Inflammatory macrophage treated with lipopolysaccharide for 4 hours (primary cell): ENCODE results near the gene PRMT2.

Experiments
- DNase-seq: peaks from one replicate; pipeline ENCODE4 v3.0.0-alpha.2; 2020

The PRMT2 gene

DNA sequence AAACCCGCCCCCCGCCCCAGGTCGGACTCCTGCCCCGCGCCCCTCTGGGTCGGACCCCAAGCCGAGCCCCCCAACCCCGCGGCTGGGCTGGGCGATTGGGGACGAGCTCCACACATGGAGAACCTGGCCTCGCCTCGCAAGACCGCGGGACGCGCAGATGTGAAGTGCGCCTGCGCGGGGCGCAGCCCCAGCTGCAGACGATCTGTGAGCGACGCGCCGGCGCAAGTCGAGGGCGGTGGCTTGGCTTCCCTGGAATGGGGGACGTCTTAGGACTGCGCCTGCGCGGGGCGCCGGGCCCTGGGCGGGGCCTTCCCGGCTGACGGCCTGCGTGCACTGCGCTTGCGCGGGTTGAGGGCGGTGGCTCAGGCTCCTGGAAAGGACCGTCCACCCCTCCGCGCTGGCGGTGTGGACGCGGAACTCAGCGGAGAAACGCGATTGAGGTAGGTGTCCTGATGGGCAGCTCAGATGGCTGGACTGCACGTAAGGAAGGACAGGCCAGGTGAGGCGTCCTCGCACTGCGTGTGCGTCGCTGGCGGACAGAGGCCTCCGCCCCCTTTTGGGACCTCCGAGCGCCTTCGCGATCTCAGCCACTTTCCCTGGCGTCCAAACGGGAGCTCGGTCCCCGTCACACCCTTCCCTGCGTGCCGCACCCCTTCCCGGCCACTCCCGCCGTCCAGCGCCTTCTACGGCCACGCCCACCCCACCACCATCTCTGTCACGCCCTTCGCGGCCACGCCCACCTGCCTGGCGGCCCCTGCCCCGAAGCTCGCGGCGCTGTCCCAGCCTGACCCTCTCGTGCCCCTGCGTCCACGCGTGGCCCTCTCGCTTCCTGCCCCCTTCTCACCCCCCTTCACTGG, at the start of gene PRMT2:
PRMT2 (plus strand) TSS at position 351 of the 857 bp plus-strand sequence. CDS start 1,278 bp downstream, outside the sequence.
- peak; percentile 98 for DNase-seq

DNA sequence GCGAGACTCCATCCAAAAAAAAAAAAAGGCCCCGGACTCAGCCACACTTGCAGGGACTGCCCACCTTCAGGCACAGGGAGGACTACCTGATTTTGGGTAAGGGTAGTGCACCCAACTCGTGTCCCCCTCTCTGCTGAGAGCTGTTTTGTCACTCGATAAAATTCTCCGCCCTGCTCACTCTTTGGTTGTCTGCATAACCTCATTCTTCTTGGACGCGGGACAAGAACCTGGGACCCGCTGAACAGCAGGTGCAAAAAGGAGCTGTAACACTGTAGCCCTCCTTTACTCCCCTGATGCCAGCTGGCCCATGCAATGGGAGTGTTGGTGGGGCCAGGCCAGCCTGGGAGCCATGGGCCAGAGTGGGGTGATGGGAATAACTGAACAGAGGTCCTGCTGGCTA, 41.2 kb upstream of the PRMT2 start:
- DNase-seq: no peak

DNA sequence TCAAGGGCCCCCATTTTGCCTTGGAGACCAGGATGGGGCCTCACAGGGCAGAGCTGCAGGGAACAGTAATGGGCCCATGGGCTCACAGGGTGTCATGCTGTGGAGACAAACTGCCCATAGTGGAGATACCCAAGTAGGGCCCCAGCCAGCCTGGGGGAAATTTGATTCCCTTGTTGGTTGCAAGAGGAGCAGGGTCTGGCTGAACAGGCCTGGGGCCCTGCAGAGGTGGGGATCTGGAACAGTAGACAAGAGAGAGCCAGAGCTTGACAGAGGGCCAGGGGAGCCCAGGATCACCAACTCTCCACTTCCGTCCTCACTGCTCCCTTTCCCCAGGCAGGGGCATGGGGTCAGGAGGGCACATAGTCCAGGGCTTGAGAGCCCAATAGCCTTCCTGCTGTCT, 39.3 kb upstream of the PRMT2 start:
- no peak for DNase-seq

DNA sequence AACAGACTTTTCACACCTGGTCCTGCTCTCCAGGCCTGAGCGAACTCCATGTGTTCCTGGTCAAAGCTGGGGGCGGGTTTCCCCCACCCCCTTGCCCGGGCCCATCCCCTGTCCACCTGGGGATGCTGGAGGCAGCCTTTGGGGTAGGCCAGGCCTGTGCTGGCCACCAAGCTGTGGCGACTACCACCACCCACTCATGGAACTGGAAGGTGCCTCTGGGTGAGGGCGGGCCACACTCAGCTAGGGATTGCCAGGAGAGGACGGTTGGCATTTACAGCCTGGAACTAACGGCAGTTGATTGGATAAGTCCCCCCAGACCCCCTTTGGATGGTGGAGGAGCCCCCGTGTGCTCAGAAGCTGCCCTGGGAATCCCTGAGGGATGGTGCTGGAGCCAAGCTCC, 38.4 kb upstream of the PRMT2 start:
- DNase-seq: no peak

DNA sequence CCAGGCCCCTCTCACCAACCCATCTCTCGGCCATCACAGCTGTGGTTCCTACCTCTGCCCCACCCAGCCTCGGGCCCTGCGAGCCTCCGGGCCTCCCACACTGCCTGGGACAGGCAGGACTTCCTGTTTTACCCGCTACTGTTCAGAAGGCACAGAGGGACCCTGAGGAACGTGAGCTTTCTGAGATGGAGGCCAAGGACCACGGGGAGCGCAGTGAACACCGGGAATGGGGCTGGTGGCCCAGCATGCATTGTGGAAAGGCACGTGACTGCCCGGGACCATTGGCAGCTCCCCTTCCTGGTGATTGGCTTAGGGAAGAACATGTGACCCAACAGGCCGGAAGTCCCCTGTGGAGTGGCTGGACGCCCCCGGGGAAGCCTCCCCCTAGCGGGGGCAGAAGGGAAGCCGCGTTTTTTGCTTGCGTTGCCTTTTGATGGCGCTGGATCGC, 37.6 kb upstream of the PRMT2 start:
- no peak for DNase-seq

DNA sequence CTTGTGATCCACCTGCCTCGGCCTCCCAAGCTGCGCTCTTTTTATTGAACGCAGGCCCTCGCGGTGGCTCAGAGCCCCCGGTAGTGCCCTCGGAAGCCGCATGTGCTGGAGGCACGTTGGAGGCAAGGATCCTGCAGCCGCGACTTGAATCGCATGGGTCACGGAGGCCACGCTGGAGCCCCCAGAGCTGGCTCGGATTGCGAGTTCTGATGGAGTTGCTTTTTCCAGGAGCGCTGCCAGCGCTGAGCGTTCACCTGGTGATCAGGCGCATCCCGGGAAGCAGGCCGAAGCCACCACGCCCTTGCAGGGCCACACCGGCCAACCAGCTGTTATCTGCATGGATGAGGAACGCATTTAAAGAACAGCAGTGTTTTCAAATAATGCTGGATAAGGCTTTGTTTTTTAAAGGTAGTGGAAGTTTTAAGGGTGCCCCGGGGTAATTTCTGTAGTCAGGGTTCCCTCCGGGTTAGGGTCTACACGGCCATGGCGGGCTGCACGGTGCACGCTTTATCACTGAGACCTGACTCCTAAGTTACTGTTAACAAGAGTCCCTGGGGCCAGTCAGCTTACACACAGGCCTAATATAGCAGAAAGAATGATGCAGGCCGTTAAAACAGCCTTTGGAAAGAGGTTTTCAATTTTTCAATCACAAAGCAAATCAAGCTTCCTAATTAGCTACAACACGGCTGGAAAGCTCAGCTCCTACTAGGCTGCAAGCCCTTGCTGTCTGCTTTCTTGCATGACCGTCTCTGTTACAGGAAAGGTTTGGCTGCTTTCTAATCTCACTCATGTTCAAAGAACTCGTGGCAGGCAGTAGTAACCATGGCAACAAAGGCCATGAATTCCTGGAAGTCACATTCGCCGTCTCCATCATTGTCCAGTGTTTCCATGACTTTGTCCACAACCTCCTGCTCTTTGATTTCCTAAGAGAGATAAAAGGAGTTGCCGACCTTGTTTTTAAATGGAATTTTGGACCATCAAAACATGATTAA, 36.6 kb upstream of the PRMT2 start:
- no peak for DNase-seq

DNA sequence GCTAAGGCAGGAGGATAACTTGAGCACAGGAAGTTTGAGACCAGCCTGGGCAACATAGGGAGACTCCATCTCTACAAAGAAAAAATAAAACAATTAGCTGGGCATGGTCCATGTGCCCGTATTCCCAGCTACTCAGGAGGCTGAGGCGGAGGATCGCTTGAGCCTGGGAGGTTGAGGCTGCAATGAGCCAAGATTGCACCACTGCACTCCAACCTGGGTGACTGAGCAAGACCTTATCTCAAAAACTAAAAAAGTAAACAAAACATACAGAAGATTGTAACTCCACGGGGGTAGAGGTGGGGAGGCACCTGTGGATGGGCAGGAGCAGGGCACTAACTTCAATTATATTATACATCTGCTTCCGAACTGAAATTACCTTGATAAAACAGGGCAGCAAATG, 35.2 kb upstream of the PRMT2 start:
- no peak for DNase-seq

DNA sequence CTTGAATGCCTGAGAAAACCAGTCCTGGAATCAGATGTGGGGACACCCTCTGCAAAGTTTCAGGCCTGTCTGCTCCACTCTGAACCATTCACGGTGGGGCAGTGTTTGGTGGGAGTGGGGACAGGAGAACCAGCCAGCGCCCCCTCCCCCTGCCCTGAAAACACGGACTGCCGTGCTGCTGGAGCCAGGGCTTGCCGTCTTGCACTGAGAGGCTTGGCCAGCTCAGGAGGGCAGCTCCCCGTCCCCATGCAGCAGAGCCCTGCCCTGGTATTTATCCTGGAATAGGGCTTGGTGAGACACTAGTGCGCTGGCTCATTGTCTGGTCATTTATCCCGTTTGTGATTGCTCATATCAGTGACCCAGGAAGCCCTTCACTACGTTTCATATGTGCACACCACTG, 34.5 kb upstream of the PRMT2 start:
- no peak for DNase-seq

DNA sequence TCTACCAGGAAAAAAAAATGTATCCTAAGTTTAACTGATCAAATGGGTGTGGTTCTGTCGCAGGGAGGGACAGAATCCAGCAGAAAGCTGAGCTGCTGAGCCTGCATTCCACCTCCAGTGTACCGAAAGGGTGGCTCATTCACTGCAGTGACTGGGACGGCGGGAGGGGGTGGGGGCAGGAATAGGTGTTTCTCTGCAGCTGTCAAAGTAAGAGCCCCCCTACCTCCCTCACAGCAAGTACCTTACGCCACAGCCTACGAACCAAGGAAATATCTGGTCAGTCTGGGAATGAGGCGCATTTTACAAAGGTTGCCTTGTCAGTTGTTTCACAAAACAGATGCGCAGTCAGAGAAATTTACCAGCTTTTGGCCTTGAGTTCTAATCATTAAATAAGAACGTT, 32.2 kb upstream of the PRMT2 start:
- DNase-seq: no peak

DNA sequence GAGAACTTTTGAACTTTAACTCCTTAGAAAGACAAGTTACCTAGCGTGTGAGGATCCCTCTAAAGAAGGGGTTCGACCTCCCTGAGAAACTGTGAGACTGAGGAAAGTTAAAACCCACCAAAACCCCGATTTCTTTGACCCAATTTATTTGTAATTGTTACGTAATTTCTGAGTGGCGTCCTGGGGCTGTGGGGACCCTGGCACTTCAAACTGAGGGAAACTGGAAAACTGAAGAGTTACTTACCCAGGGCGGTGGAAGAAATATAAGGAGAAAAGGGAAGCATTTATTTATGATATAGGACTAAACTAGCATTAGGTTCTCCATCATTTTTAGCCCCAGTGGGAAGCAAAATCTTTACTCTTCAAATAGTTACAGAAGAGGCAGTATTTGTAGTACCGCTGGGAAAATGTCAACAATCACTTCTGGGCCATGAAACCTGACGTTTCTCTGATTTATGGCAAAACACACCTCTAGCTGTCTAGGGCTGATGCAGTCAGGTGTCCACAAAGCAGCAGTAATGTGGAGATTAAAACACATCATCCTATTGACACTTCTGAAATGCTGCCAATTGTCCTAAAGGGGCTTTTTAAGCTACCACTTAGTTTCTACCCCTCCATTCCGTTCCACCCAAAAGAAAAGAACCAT, 31.0 kb upstream of the PRMT2 start:
- no peak for DNase-seq

DNA sequence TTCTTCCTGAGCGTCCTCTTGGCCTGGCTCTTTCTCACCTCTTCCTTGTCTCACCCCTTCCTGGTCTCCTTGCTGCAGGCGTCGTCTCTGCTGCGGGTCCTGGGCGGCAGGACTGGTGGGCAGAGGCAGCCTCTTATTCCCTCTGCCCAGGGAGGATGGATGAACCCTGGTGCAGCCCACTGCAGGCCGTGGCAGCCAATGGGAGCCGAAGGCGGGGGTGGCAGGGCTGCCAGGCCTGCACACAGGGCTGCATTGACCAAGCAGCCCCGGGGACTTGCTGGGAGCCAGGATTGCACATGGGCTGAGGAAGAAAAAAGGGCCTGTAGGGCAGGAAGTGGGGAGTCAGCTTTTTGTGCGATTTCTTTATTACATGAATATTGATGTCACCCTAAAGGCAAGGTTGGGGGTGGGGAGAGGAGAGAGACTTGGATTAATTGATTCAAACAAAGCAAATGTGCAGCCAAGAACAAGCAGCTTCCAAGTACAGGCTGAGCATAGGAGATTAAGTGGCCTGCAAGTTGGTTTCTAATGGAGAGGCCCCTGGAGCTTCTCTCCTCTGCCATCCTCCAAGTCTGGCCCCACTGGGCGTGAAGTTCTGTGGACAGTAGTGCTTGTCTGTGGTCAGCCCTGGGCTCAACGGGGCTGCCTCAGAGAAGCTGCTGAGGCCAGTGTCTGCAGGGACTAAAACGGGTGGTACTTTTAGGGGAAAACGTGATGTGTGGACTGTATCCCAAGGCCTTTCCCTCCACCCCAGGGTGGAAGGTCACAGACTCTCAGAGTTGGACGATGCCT, 30.3 kb upstream of the PRMT2 start, which contains the start of gene S100B:
S100B (minus strand) TSS at position 108 of the 792 bp plus-strand sequence. CDS start 2,667 bp downstream, outside the sequence.
- peak; percentile 40 for DNase-seq

DNA sequence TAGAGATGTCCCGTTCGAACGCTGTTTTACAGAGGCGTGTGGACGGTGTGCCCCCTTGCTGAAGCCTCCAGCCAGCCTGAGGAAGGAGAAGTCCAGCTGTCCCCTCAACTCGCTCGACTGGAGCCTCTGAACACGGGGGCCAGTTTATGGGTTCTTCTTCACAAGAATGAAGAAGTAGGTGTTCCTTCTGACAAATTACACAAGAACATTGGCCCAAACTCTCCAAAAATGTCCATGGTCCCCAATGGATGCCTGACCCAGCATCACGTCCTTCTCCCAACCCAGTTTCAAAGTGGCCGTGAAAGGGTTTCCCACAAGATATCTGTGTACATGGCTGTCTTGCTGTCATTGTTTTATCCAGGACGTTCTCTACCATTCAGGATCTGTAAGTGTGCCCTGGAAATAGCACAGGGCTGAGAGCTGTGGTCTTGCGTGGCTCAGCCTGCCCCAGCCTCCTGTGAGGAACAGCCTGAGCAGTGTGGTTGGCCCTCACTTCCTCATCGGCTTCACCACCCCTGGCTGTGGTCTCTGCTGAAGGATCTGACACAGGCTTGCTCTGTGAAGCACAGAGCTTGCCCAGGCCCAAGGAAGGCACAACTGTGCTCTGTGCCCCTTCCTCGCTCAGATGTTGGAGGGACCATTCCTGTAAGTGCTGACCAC, 29.6 kb upstream of the PRMT2 start:
- DNase-seq: peak; percentile 76

DNA sequence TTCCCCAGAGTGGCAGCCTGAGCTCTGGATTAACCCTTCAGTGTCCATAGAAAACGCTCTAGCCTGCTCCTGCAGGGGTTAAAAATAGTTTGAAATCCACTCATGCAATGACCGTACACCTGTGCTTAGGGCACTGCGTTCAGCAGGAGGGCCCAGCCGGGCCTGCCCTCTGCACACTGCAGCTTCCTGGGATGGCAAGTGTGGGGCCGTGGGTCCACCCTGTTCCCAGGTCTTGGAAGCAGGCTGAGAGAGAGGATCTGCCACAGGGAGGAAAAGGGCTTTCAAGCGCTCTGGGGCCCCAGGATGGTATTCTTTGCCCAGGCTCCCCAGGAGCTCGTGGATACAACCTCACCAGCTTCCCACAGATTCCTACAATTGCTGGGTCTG, 29.1 kb upstream of the PRMT2 start:
- DNase-seq: no peak

DNA sequence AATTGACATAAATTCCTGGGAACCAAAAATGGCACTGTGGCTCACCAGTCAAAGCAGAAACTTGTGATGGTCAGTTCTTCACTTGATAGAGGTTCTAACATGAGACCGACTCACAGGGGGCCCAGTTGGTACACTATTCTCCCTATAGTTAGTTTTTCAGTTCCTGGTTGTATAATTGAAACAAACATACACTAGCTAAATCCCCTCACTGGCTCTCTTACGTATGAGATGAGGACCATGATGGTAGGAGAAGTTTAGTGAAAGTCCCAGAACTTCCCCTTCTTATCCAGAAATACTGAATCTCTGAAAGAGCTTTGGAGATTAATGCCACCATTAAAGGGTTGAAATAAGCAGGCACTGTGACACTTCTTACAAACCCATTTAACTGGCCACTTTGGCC, 27.8 kb upstream of the PRMT2 start:
- peak; percentile 44 for DNase-seq

DNA sequence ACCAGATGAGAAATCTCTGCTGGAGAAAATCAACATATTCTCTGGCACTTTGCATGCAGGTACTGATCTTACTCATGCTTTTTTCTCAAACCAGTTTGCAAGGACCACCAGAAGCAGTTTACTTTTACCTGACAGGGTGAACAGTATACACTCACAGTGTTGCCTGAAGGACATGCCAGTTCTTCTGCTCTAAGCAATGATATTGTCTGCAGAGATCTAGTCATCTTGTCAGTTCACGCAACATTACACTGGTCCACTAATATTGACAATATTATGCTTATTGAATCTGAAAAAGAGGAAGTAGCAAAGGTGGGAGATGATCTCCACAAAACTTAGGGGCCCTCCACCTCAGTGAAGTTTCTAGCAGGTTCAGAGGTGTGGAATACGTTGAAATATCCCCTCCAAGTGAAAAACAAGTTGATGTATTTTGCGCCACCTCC, 26.8 kb upstream of the PRMT2 start:
- no peak for DNase-seq

DNA sequence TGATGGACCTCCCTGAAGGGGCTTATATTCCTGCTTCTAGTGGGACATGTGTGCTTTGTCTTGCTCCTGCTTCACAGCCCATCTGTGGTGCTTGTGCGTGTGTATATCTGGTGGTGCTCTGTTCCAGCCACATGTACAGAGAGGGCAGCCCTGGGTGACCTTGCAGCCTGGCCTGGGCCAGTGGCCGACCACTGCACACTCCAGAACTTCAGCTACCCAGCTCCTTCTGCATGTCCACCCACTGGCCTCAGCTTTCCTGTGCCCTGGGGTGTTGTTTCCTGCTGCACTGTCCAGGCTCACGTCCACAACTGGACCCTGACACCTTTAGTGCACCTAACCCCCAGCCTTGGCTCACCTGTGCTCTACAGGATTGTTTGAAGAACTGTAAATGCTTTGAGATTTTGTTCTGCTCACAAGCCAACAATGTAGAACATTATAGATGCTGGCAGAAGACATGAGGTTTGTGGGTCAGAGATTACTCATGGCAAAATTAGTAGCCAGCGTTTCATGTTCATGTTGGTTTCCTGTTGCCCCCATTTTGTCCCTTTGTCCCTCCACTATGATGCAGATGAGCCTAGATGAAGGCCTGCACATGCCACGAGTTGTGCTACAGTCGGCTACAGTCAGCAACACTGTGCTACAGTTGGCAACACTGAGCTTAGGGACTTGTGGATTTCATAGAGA, 25.3 kb upstream of the PRMT2 start:
- DNase-seq: no peak

DNA sequence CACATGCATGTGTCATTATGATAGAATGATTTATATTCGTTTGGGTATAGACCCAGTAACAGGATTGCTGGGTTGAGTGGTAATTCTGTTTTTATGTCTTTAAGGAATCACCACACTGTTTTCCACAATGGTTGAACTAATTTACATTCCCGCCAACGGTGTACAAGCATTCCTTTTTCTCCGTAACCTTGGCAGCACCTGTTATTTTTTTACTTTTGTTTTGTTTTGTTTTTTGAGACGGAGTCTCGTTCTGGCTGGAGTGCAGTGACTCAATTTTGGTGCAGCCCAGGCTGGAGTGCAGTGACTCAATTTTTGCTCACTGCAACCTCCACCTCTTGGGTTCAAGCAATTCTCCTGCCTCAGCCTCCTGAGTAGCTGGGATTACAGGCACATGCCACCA, 22.1 kb upstream of the PRMT2 start:
- DNase-seq: no peak

DNA sequence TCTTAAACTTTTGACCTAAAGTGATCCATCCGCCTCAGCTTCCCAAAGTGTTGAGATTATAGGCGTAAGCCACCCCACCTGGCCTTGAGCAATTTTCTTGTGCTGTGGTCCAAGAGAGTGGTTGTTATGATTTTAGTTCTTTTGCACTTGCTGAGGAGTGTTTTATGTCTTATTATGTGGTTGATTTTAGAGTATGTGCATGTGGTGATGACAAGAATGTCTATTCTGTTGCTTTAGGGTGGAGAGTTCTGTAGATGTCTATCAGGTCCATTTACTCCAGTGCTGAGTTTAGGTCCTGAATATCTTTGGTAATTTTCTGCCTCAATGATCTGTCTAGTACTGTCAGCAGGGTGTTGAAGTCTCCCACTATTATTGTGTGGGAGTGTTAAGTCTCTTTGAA, 19.4 kb upstream of the PRMT2 start:
- DNase-seq: no peak

DNA sequence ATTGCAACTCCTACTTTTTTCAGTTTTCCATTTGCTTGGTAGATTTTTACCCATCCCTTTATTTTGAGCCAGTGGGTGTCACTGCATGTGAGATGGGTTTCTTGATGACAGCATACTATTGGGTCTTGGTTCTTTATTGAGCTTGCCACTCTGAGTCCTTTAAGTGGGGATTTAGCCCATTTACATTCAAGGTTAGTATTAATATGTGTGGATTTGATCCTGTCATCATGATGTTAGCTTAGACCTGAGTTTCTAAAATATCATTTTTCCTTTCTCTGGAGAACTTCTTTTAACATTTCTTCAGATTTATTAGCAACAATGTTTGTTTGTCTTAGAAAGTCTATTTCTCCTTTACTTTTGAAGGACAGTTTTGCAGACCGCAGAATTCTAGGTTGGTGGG, 18.8 kb upstream of the PRMT2 start:
- no peak for DNase-seq

DNA sequence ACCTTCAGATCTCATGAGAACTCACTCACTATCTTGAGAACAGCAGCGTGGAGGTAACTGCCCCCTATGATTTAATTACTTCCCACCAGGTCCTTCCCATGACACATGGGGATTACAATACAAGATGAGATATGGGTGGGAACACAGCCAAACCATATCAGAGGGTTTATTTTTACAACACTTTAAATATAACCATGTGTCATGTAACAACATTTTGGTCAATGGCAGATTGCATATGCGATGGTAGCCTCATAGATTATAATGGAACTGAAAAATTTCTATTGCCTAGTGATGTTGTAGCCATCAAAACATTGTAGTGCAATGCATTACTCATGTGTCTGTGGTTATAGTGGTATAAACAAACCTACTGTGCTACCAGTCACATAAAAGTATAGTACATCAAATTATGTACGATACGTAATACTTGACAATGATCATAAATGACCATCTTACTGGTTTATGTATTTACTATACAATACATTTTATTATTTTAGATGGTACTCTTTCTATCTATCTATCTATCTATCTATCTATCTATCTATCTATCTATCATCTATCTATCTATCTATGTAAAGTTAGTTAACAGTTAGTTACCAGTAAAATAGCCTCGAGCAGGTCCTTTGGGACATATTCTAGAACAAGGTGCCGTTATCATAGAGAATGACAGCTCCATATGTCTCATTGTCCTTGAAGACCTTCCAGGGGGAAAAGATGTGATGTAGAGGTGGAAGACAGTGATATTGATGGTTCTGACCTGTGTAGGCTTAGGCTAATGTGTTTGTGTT, 18.0 kb upstream of the PRMT2 start:
- DNase-seq: peak; percentile 19
